GM21360 (cell line): Measurements from ENCODE around the gene KTN1.

Experiments
- ATAC-seq: cut with Tn5 transposase; IDR thresholded peaks from one replicate; pipeline ENCODE4 v1.9.1; 2021; ENCODE audit warnings: mild to moderate bottlenecking, moderate library complexity; ENCODE audit not compliant: unreplicated experiment

Gene KTN1

GRCh38 chr14:55609681-55610080 is 29.7 kb downstream of the KTN1 start:
- ATAC-seq: no peak

GRCh38 chr14:55610713-55611370 is 30.8 kb downstream of the KTN1 start:
- ATAC-seq: no peak

DNA sequence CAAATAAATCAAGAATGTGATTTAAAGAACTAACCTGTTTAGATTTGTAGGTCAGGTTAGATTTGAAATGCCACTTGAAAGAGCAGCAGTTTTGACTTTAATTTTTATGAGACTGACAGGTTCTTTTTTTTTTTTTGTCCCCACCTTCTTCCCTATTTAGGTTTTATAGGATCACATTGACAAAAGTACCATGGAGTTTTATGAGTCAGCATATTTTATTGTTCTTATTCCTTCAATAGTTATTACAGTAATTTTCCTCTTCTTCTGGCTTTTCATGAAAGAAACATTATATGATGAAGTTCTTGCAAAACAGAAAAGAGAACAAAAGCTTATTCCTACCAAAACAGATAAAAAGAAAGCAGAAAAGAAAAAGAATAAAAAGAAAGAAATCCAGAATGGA is 31.9 kb downstream of the KTN1 start:
- ATAC-seq: no peak

- ATAC-seq: no peak
Observed at GRCh38 chr14:55614304-55614703, 34.3 kb downstream of the KTN1 start.

GRCh38 chr14:55620277-55620676 is 40.3 kb downstream of the KTN1 start:
- ATAC-seq: no peak

- no peak for ATAC-seq
Observed at GRCh38 chr14:55620981-55621380, 41.0 kb downstream of the KTN1 start.

DNA sequence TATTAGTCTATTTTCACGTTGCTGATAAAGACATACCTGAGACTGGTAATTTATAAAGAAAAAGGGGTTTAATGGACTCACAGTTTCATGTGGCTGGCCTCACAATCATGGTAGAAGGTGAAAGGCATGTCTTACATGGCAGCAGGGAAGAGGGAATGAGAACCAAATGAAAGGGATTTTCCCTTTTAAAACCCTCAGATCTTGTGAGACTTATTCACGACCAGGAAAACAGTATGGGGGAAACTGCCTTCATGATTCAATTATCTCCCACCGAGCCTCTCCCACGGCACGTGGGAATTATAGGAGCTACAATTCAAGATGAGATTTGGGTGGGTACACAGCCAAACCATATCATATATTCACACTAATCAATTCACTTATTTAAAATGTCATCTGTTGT is 41.4 kb downstream of the KTN1 start:
- ATAC-seq: no peak

DNA sequence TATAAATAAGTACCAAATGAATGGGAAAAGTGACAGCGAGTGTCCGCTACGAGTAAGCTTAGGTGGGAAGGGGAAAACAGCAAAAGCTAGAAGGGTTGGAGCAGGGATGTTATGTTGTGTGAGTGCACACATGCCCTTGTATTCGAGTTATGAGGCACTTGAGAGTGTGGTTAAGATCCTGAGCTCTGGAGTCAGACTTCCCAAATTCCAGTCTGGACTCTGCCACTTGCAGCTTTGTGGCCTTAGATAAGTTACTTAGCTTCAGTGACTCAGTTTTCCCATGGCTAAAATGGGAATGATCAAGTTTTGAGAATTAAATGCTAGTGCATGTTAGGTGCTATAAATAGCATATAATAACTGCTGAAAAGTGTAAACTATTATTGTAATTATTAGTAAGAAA is 44.9 kb downstream of the KTN1 start:
- no peak for ATAC-seq

- no peak for ATAC-seq
Observed at GRCh38 chr14:55625481-55625880, 45.5 kb downstream of the KTN1 start.

GRCh38 chr14:55626131-55626530 is 46.1 kb downstream of the KTN1 start:
- ATAC-seq: no peak

DNA sequence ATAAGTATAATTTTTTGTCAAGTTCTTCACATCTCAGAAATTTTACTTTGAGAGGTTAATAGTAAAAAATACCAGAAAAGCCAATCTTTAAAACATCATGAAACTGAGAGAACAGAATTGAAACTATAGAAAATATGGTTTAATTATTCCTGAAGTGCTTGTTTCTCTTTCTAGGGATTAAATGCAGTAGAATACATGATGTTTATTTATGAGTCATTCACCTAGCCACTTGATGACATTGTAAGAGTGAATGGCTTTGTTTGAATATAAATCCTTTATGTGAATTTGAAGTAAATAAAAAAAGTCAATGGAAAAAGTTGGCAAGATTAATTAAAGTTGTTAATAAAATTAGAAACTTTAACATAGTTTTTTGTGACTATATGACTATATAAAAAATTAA is 48.4 kb downstream of the KTN1 start:
- no peak for ATAC-seq

DNA sequence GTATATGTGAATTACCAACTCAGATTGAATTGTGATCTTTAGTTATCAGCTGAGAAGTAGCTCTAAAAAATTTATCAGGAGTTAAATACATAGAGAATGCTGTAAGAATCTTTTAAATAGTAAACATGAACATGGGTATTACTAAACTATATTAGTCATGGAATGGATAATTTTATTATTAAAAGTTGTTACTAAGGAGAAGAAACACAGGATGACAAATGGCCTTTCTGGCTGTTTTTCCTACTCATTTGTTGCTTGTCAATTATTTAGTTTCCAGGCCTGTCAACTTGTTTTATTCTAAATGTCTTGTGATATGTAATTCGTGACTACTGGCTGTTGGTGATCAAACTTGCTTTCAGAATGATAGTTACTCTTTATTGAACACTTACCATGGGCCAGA is 58.7 kb downstream of the KTN1 start:
- ATAC-seq: no peak

GRCh38 chr14:55641290-55641689 is 61.3 kb downstream of the KTN1 start:
- ATAC-seq: no peak

GRCh38 chr14:55641954-55642353 is 61.9 kb downstream of the KTN1 start:
- no peak for ATAC-seq

DNA sequence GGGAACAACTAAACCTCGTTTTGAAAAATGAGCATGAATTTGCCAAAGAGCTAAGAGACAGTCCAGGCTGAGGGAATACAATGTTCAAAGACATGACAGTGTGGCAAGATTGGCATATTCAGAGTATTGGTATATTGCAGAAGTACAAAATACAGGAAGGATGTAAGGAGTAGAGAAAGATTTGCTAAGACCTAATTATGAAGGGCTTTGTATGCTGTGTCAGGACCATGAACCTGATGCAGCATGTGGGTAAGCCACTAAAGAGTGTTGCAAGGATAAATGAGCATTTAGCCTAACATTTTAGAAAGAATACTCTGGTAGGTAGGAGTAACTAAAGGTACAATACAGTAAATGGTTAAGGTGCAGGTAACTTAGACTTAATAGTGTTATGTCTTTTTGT is 65.1 kb downstream of the KTN1 start:
- no peak for ATAC-seq

DNA sequence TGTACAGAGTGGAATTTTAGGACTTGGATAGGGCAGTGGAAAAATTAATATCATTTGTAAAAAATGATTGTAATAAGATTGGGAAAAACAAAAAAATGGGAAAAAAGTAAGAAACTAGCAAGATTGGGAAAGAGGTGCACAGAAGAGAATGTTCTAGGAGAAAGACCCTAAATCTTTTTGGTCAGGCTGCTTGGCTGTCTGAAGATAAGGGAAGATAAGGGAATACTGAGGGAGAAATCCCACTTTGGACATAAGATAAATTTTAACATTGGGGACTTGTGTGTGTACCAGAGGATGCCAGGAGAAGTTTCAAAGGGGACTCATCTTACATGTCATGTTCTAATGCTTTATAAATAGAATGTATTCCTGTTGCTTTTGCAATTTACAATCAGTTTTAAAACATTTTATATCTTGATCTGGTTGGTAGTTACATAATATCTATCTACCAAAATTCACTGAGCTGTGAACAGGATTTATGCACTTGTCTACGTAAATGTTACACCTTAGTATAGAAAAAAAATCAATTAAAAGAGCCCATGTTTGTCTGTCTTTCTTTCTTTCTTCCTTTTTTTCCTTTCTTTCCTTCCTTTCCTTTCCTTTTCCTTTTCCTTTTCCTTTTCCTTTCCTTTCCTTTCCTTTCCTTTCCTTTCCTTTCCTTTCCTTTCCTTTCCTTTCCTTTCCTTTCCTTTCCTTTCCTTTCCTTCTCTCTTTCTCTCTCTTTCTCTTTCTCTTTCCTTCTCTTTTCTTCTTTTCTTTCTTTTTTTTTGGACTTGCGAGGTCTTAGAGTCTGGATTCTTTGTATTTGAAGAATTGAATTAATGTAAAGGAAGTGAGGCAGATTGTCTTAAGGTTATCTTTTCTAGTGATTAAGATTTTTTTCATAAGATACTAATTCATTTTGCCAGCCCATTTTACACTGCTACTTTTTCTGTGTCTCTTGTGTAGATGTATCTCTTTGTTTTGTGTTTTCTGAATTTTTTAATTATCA is 66.1 kb downstream of the KTN1 start:
- ATAC-seq: no peak

DNA sequence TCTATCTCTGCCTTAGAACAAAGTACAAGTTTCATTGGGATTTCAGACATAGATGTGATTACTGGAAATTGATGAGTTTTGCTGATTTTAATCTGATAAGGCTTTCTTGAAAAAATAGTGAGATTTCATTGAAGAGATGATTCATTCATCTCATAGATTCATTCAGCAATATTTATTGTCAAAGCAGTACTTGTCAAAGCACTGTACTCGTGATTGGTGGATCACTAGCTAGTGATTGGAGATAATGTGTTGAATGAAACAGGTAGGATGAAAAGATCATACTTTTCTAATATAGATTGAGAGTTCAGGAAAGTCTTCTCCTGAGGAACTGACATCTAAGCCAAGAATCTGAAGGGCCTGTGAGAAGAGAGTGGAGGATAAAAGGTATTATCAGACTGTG is 71.0 kb downstream of the KTN1 start:
- ATAC-seq: no peak

- ATAC-seq: no peak
Observed at GRCh38 chr14:55654243-55654642, 74.2 kb downstream of the KTN1 start.

DNA sequence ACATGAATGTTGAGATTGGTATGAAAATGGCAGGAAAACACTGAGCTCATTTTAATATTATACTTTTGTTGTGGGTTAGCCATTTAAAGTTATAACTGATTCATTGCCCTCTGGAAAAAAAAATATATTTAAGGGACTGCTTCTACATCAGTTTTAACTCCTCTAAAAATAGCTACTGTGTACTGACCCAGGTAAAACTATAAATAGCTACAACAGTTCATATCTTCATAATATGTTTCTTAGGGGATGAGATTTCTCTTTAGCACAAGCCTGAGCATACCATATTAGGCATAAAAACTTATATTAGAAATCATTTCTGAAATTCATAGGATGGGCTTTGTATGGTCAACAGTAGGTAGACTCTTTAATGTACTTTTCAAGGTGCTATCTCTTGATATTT is 81.0 kb downstream of the KTN1 start:
- no peak for ATAC-seq

DNA sequence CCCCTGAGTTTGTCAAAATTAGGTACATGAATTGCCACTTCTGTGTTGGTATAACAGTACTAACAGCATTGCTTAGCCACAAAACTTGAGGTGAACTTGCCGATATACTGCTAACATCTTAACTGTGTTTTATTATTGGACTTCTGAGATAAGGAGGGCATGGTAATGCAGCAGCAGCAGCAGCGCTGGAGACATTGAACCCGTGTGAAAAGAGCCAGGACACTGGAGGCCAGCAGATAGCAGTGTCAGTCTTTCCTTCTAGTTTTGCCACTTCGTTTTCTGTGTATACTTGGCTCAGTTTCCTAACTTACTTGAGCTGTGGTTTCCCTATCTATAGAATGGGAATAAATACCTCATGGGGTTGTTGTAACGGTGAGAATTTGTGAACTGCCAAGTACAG is 82.7 kb downstream of the KTN1 start:
- ATAC-seq: no peak

GRCh38 chr14:55665067-55665675 is 85.2 kb downstream of the KTN1 start:
- ATAC-seq: no peak

GRCh38 chr14:55667801-55668200 is 87.8 kb downstream of the KTN1 start:
- ATAC-seq: no peak
